Trophoblast cell (in vitro differentiated cells and primary cell): ENCODE measurements around the gene ALDH2.
A peak's percentile ranks its signal among the peaks of the same experiment; 100 is the strongest.

ENCODE experiments used
- DNase-seq, 2 donors: peaks; one replicate each; pipeline ENCODE4 v3.0.0-alpha.2; 2016
- H2AFZ ChIP-seq: 2 replicates; pipeline ENCODE4 v1.6.1; 2013; ENCODE audit warnings: low read length, moderate library complexity, mild to moderate bottlenecking; ENCODE audit not compliant: insufficient read depth, poor library complexity
- H2AK5ac ChIP-seq: 2 replicates; pipeline ENCODE4 v1.6.1; 2013; ENCODE audit warnings: mild to moderate bottlenecking, low read length
- H2BK120ac ChIP-seq: 2 replicates; pipeline ENCODE4 v1.6.1; 2013; ENCODE audit warnings: low read length, mild to moderate bottlenecking, moderate library complexity; ENCODE audit not compliant: insufficient read depth, poor library complexity
- H2BK12ac ChIP-seq: 2 replicates; pipeline ENCODE4 v1.6.1; 2013; ENCODE audit warnings: mild to moderate bottlenecking, low read length, moderate library complexity
- H2BK5ac ChIP-seq: 2 replicates; pipeline ENCODE4 v1.6.1; 2013; ENCODE audit warnings: low read length, low read depth, moderate library complexity, mild to moderate bottlenecking; ENCODE audit not compliant: poor library complexity
- H3K14ac ChIP-seq: 2 replicates; pipeline ENCODE4 v1.6.1; 2013; ENCODE audit warnings: mild to moderate bottlenecking, low read length
- H3K18ac ChIP-seq: 2 replicates; pipeline ENCODE4 v1.6.1; 2013; ENCODE audit warnings: mild to moderate bottlenecking, low read length
- H3K23ac ChIP-seq: 2 replicates; pipeline ENCODE4 v1.6.1; 2013; ENCODE audit warnings: low read length
- H3K27ac ChIP-seq: 2 replicates; pipeline ENCODE4 v1.5.1; 2013; ENCODE audit warnings: low read depth, mild to moderate bottlenecking, inconsistent platforms, low read length, moderate library complexity
- H3K27me3 ChIP-seq: 2 replicates; pipeline ENCODE4 v1.6.1; 2013; ENCODE audit warnings: inconsistent platforms, mild to moderate bottlenecking, low read length, moderate library complexity; ENCODE audit not compliant: insufficient read depth
- H3K36me3 ChIP-seq, 2 experiments: 1 replicate in 1 of 2; 2 replicates in 1 of 2; pipeline ENCODE4 v1.6.1; 2013; ENCODE audit warnings: low read length in 2 of 2, mild to moderate bottlenecking in 2 of 2, moderate library complexity in 1 of 2; ENCODE audit not compliant: insufficient read depth in 2 of 2, control insufficient read depth in 1 of 2
- H3K4ac ChIP-seq: 2 replicates; pipeline ENCODE4 v1.6.1; 2013; ENCODE audit warnings: low read depth, mild to moderate bottlenecking, low read length, moderate library complexity
- H3K4me1 ChIP-seq, 2 experiments: 1 replicate in 1 of 2; 2 replicates in 1 of 2; pipeline ENCODE4 v1.6.1; 2013; ENCODE audit warnings: low read length in 2 of 2, mild to moderate bottlenecking in 2 of 2, moderate library complexity in 1 of 2; ENCODE audit not compliant: insufficient read depth in 2 of 2, control insufficient read depth in 1 of 2
- H3K4me2 ChIP-seq: 2 replicates; pipeline ENCODE4 v1.6.1; 2013; ENCODE audit warnings: inconsistent platforms, mild to moderate bottlenecking, low read length, moderate library complexity
- H3K4me3 ChIP-seq: 2 replicates; pipeline ENCODE4 v1.5.1; 2013; ENCODE audit warnings: mild to moderate bottlenecking, low read depth, low read length, inconsistent platforms
- H3K79me1 ChIP-seq: one replicate; pipeline ENCODE4 v1.6.1; 2013; ENCODE audit warnings: low read length
- H3K79me2 ChIP-seq: 2 replicates; pipeline ENCODE4 v1.6.1; 2013; ENCODE audit warnings: low read length, mild to moderate bottlenecking; ENCODE audit not compliant: control insufficient read depth, insufficient read depth, poor library complexity
- H3K9ac ChIP-seq: 2 replicates; pipeline ENCODE4 v1.6.1; 2013; ENCODE audit warnings: mild to moderate bottlenecking, low read length
- H3K9me3 ChIP-seq: 2 replicates; pipeline ENCODE4 v1.6.1; 2013; ENCODE audit warnings: low read depth, mild to moderate bottlenecking, control low read depth, inconsistent platforms, low read length; ENCODE audit not compliant: insufficient read depth
- H4K12ac ChIP-seq: 2 replicates; pipeline ENCODE4 v1.6.1; 2013; ENCODE audit warnings: low read depth, mild to moderate bottlenecking, low read length, moderate library complexity
- H4K8ac ChIP-seq: 2 replicates; pipeline ENCODE4 v1.6.1; 2013; ENCODE audit warnings: low read depth, mild to moderate bottlenecking, low read length, moderate library complexity
- H4K91ac ChIP-seq: one replicate; pipeline ENCODE4 v1.6.1; 2013; ENCODE audit warnings: low read depth, mild to moderate bottlenecking, low read length, moderate library complexity
- WGBS: extraction: QIAGEN DNeasy Blood & Tissue Kit; methylation state at CpG from one replicate; pipeline ENCODE4 v1.1.7; 2013; ENCODE audit warnings: missing lambda C conversion rate; ENCODE audit not compliant: insufficient read length, insufficient coverage; ENCODE audit errors: extremely low coverage; 5-methylcytosine and 5-hydroxymethylcytosine counted together

The ALDH2 gene

DNA sequence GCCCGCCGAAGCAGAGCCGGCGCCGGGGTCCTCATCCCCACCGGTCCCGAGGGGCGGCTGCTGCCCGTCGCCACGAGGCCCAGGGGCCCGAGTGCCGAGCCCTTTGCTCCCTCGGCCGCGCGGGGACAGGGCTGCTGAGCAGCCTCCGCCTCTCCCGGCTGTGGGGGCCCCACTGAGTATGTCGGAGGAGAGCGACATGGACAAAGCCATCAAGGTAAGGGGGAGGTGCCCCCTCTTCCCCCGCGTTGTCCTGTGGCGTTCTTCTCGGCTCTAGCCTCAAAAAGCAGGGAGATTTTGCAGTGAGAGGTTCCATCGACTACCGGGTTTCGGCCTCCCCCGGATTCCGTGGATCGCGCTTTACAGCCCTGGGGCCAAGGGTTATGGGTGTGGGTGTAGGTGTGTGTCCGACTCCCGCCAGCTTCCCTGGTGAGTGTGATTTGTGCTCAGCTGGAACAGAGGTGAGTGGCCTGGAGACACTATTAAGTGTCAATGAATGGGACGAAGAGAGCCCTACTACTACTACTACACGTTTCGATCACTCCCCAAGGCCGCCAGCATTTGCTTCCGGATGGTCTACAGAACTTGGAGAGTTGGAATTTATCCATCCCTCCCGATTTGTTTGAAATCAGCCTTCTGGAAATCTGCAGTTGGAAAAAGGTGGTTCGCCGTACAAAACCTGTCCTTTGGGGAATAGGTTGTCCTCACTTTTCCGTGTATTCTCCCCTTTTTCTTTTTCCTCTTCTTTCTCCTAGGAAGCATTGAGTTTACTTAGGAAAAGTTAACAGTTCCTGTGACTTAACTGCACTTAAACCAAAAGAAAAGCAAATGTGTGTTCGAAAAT lies 76.0 kb downstream of the ALDH2 start:
- peak overlapping the region; percentile 97 for H4K8ac ChIP-seq
- no peak overlapping the region for H3K23ac ChIP-seq
- peaks cover 5 to 8% of the 10 kb centered on the region in 2 experiments for H3K4me1 ChIP-seq
- peak overlapping the region; percentile 89 for H2AFZ ChIP-seq
- peaks cover 5% of the 10 kb centered on the region in 2 experiments for H3K36me3 ChIP-seq
- peak overlapping the region; percentile 84 for H3K9ac ChIP-seq
- peaks cover 19% of the 10 kb centered on the region for H3K79me2 ChIP-seq
- peak overlapping the region; percentile 94 for H4K91ac ChIP-seq
- H3K79me1 ChIP-seq: peaks cover 12% of the 10 kb centered on the region
- DNase-seq: peak; percentile 17 to 19
- H3K4ac ChIP-seq: peak overlapping the region; percentile 87
- WGBS: no CpG with 5 or more reads among the region's 44 CpGs
- H3K14ac ChIP-seq: peak overlapping the region; percentile 94
- H3K18ac ChIP-seq: peak overlapping the region; percentile 94
- peak overlapping the region; percentile 94 for H4K12ac ChIP-seq
- H3K4me3 ChIP-seq: peak overlapping the region; percentile 91
- H2BK120ac ChIP-seq: peak overlapping the region; percentile 92
- H2AK5ac ChIP-seq: peak overlapping the region; percentile 83
- H3K4me2 ChIP-seq: peak overlapping the region; percentile 75
- peak overlapping the region; percentile 97 for H2BK5ac ChIP-seq
- no peaks in the 10 kb centered on the region for H3K27me3 ChIP-seq
- H2BK12ac ChIP-seq: peak overlapping the region; percentile 28
- H3K27ac ChIP-seq: peak overlapping the region; percentile 87
- H3K9me3 ChIP-seq: no peaks in the 10 kb centered on the region

DNA sequence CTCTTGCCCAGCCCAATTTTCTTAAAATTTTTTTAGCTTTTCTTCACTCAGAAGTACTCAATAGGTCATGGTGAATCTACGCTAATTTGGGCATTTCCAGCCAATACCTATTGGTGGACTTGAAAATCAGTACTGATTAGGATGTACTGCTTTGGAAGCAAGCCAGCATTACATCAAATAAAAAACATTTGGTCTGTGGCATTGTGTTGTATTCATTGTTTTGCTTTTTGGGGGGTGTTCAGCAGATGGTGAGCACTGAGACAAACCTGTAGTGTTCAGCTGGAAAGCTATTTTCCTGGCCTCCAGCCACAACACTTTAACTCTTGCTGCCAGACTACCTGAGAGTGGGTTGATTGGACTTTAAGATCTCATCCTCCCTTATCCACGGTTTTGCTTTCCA lies 79.3 kb downstream of the ALDH2 start:
- no peak overlapping the region for H2BK120ac ChIP-seq
- no peak overlapping the region for H3K4ac ChIP-seq
- no peaks in the 10 kb centered on the region for H3K36me3 ChIP-seq
- peaks cover 12% of the 10 kb centered on the region for H3K79me1 ChIP-seq
- no peak for DNase-seq
- no peak overlapping the region for H2AK5ac ChIP-seq
- H3K4me1 ChIP-seq: no peaks in the 10 kb centered on the region
- H4K91ac ChIP-seq: no peak overlapping the region
- H3K18ac ChIP-seq: no peak overlapping the region
- no peaks in the 10 kb centered on the region for H3K27me3 ChIP-seq
- H3K14ac ChIP-seq: no peak overlapping the region
- H3K27ac ChIP-seq: no peak overlapping the region
- H4K12ac ChIP-seq: no peak overlapping the region
- no peaks in the 10 kb centered on the region for H3K9me3 ChIP-seq
- no peak overlapping the region for H3K4me3 ChIP-seq
- H4K8ac ChIP-seq: no peak overlapping the region
- H3K23ac ChIP-seq: no peak overlapping the region
- H3K79me2 ChIP-seq: peaks cover 17% of the 10 kb centered on the region
- H3K9ac ChIP-seq: no peak overlapping the region
- H2BK12ac ChIP-seq: no peak overlapping the region
- no peak overlapping the region for H2BK5ac ChIP-seq
- H3K4me2 ChIP-seq: no peak overlapping the region
- WGBS: no CpG with 5 or more reads among the region's 2 CpGs
- H2AFZ ChIP-seq: no peak overlapping the region

- H4K12ac ChIP-seq: no peak overlapping the region
- no peaks in the 10 kb centered on the region for H3K27me3 ChIP-seq
- H2AFZ ChIP-seq: no peak overlapping the region
- no peak overlapping the region for H2BK120ac ChIP-seq
- H3K79me1 ChIP-seq: no peaks in the 10 kb centered on the region
- H2AK5ac ChIP-seq: no peak overlapping the region
- no peak overlapping the region for H2BK12ac ChIP-seq
- no peak overlapping the region for H4K8ac ChIP-seq
- no peak overlapping the region for H3K4ac ChIP-seq
- no peaks in the 10 kb centered on the region for H3K4me1 ChIP-seq
- no peaks in the 10 kb centered on the region for H3K36me3 ChIP-seq
- H3K4me2 ChIP-seq: no peak overlapping the region
- no peak overlapping the region for H3K9ac ChIP-seq
- H4K91ac ChIP-seq: no peak overlapping the region
- no peak overlapping the region for H3K23ac ChIP-seq
- WGBS: no CpG with 5 or more reads among the region's 2 CpGs
- H2BK5ac ChIP-seq: no peak overlapping the region
- no peak overlapping the region for H3K4me3 ChIP-seq
- no peaks in the 10 kb centered on the region for H3K9me3 ChIP-seq
- no peak overlapping the region for H3K18ac ChIP-seq
- no peak for DNase-seq
- H3K27ac ChIP-seq: no peak overlapping the region
- H3K79me2 ChIP-seq: no peaks in the 10 kb centered on the region
- H3K14ac ChIP-seq: no peak overlapping the region
Measured at GRCh38 chr12:111850526-111850925, 83.8 kb downstream of the ALDH2 start.

DNA sequence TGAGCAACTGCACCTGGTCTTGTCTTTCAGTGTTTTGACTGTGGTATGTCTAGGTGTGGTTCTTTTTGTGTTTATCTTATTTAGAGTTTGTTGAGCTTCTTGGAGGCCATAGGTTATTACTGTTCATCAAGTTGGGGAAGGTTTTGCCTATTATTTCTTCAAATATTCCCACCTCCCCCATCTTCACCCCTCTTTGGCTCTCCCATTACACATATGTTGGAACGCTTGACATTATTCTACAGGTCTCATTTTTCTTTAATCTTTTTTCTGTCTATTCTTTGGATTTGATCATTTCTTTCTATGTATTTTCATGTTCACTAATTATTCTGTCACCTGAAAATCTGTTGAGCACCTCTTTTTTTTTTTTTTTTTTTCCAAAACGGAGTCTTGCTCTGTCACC lies 91.5 kb downstream of the ALDH2 start:
- Histone ChIP-seq H3K4me3 (no peak overlapping the region), H2BK5ac (no peak overlapping the region), H4K12ac (no peak overlapping the region), H3K4me2 (no peak overlapping the region), H3K4ac (no peak overlapping the region), H2AFZ (no peak overlapping the region), H3K23ac (no peak overlapping the region), H4K91ac (no peak overlapping the region), H3K79me1 (no peaks in the 10 kb centered on the region), H2BK120ac (no peak overlapping the region), H3K18ac (no peak overlapping the region), H3K14ac (no peak overlapping the region), H2BK12ac (no peak overlapping the region), H3K9me3 (no peaks in the 10 kb centered on the region), H3K4me1 (no peaks in the 10 kb centered on the region), H4K8ac (no peak overlapping the region), H2AK5ac (no peak overlapping the region), H3K9ac (no peak overlapping the region), H3K27me3 (no peaks in the 10 kb centered on the region), H3K36me3 (peaks cover 2% of the 10 kb centered on the region in 2 experiments), H3K27ac (no peak overlapping the region), H3K79me2 (peaks cover 3% of the 10 kb centered on the region)
- no CpG with 5 or more reads among the region's 2 CpGs for WGBS
- DNase-seq: no peak
